PC-9 (cell line): Measurements from ENCODE around the gene C10orf53. TPM values are rescaled to one million over a fixed set of nuclear protein-coding genes. Genes with fewer than 3 reads are reported as not detected.
"Not testable (repeated sequence)": the region's sequence is repeated elsewhere in the genome, so short reads cannot be mapped to it uniquely, and the experiment has no call there.

Source experiments
- BruUV-seq: library from RNA; stranded (reverse); fragments of 400-500 nt; replicated peaks from 2 replicates; lab custom pipeline; 2021; lab: Mats Ljungman, UMichigan
- CTCF ChIA-PET: fragments of 300-600 bp; sonication (Branson Sonifier 250); formaldehyde crosslinking; loops from one replicate; lab custom pipeline; 2022; ENCODE audit warnings: antibody characterized with exemption; lab: Charles Lee
- POLR2A ChIA-PET: fragments of 300-600 bp; sonication (Branson Sonifier 250); formaldehyde crosslinking; loops from one replicate; lab custom pipeline; 2022; ENCODE audit warnings: antibody characterized with exemption; ENCODE audit not compliant: unreplicated experiment; lab: Charles Lee
- DNase-seq, 2 experiments: peaks; one replicate each; pipeline versions ENCODE4 v3.0.0 to v3.0.0-alpha.2; 2015 to 2022; ENCODE audit warnings: mixed read lengths in 1 of 2
- H2AFZ ChIP-seq: fragments of 200-600 bp; sonication (generic); 2 replicates; pipeline ENCODE4 v1.8.1; 2017; ENCODE audit warnings: antibody characterized with exemption
- H3F3A ChIP-seq: fragments of 200-600 bp; sonication (generic); 2 replicates; pipeline ENCODE4 v1.8.1; 2017; ENCODE audit warnings: antibody characterized with exemption, mild to moderate bottlenecking, low read depth; ENCODE audit not compliant: insufficient read depth
- H3K27ac ChIP-seq: fragments of 200-600 bp; sonication (generic); 2 replicates; pipeline ENCODE4 v1.6.1; 2016; ENCODE audit warnings: mixed run types
- H3K27me3 ChIP-seq: fragments of 200-600 bp; sonication (generic); 2 replicates; pipeline ENCODE4 v1.6.1; 2016; ENCODE audit warnings: low read depth, mixed run types; ENCODE audit not compliant: insufficient read depth
- H3K36me3 ChIP-seq: fragments of 200-600 bp; sonication (generic); 2 replicates; pipeline ENCODE4 v1.6.1; 2016; ENCODE audit warnings: low read depth, mixed run types
- H3K4me1 ChIP-seq: fragments of 200-600 bp; sonication (generic); replicated peaks from 2 replicates; pipeline ENCODE4 v1.6.1; 2016; ENCODE audit warnings: mixed run types; ENCODE audit not compliant: insufficient read depth
- H3K4me2 ChIP-seq: fragments of 200-600 bp; sonication (generic); 2 replicates; pipeline ENCODE4 v1.6.1; 2017; ENCODE audit warnings: mixed run types
- H3K4me3 ChIP-seq: fragments of 200-600 bp; sonication (generic); 2 replicates; pipeline ENCODE4 v1.6.1; 2016; ENCODE audit warnings: mixed run types
- H3K79me2 ChIP-seq: fragments of 200-600 bp; sonication (generic); 2 replicates; pipeline ENCODE4 v1.6.1; 2017; ENCODE audit warnings: low read depth, mixed run types
- H3K9me2 ChIP-seq: fragments of 200-600 bp; sonication (generic); 2 replicates; pipeline ENCODE4 v1.8.1; 2017; ENCODE audit warnings: mild to moderate bottlenecking; ENCODE audit not compliant: insufficient read depth
- H3K9me3 ChIP-seq: fragments of 200-600 bp; sonication (generic); 2 replicates; pipeline ENCODE4 v1.8.1; 2016; ENCODE audit warnings: low read depth; ENCODE audit not compliant: insufficient read depth
- H4K20me1 ChIP-seq: fragments of 200-600 bp; sonication (generic); 2 replicates; pipeline ENCODE4 v1.8.1; 2017; ENCODE audit not compliant: insufficient read depth
- EZH2 ChIP-seq: fragments of 200-600 bp; sonication (generic); IDR thresholded peaks from 2 replicates; pipeline ENCODE4 v1.8.0; 2017; ENCODE audit warnings: antibody characterized with exemption, low read depth
- intact Hi-C: fragments of 100-400 bp; cut with micrococcal nuclease; formaldehyde crosslinking; loops from one replicate; pipeline ENCODE4 v1.10.0; 2022; ENCODE audit not compliant: unreplicated experiment
- total RNA-seq: library from RNA; stranded (reverse); gene quantifications from 2 replicates; pipeline ENCODE4 v1.2.3, GENCODE V29; 2021
- TF ChIP-seq, protein P1 (sequence below): fragments of 200-600 bp; sonication (generic); conservative IDR thresholded peaks from 2 replicates; pipeline ENCODE4 v1.6.1; 2017; ENCODE audit warnings: mixed run types, antibody characterized with exemption, mild to moderate bottlenecking, moderate library complexity

C10orf53 gene
- total RNA-seq, 1 experiment from 2014 or later, result not detected

DNA sequence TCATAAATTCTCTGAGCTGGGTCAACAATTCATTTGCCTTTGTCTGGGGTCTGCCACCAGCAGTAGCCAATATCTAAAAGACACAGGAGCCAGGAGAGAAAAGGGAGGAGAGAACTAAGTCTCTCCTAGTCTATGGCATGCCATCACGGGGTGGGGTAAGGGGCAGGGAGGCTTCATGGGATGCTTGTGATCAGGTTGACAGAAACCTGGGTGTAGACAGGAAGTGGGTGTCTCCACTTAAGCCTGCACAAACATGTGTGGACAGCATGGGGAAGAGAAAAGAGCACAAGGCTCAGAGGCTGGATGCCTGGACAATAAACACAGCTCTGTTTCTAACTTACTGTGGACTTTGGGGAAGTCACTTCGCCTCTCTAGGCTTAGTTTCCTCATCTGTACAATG, 11.5 kb upstream of the C10orf53 start:
- no peaks in the 10 kb centered on the region for H3K4me1 ChIP-seq
- no peak overlapping the region for H3K4me3 ChIP-seq
- DNase-seq, result peak in 1 of 2 experiments; percentile 33
- H2AFZ ChIP-seq, result no peak overlapping the region
- H3K27me3 ChIP-seq, result peaks cover 58% of the 10 kb centered on the region
- intact Hi-C loops, result no loop called here
- POLR2A ChIA-PET, result no interaction called here
- no peaks in the 10 kb centered on the region for H3K79me2 ChIP-seq
- H3K4me2 ChIP-seq, result no peak overlapping the region
- no peaks in the 10 kb centered on the region for H3K36me3 ChIP-seq
- H3K27ac ChIP-seq, result no peak overlapping the region
- no peaks in the 10 kb centered on the region for H3F3A ChIP-seq
- no peaks in the 10 kb centered on the region for H4K20me1 ChIP-seq
- no peak for TF ChIP-seq EZH2
- TF ChIP-seq, protein P1, sequence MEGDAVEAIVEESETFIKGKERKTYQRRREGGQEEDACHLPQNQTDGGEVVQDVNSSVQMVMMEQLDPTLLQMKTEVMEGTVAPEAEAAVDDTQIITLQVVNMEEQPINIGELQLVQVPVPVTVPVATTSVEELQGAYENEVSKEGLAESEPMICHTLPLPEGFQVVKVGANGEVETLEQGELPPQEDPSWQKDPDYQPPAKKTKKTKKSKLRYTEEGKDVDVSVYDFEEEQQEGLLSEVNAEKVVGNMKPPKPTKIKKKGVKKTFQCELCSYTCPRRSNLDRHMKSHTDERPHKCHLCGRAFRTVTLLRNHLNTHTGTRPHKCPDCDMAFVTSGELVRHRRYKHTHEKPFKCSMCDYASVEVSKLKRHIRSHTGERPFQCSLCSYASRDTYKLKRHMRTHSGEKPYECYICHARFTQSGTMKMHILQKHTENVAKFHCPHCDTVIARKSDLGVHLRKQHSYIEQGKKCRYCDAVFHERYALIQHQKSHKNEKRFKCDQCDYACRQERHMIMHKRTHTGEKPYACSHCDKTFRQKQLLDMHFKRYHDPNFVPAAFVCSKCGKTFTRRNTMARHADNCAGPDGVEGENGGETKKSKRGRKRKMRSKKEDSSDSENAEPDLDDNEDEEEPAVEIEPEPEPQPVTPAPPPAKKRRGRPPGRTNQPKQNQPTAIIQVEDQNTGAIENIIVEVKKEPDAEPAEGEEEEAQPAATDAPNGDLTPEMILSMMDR, result no peak
- no peaks in the 10 kb centered on the region for H3K9me3 ChIP-seq
- no TSS peak for BruUV-seq
- CTCF ChIA-PET, result no interaction called here
- H3K9me2 ChIP-seq, result no peaks in the 10 kb centered on the region

DNA sequence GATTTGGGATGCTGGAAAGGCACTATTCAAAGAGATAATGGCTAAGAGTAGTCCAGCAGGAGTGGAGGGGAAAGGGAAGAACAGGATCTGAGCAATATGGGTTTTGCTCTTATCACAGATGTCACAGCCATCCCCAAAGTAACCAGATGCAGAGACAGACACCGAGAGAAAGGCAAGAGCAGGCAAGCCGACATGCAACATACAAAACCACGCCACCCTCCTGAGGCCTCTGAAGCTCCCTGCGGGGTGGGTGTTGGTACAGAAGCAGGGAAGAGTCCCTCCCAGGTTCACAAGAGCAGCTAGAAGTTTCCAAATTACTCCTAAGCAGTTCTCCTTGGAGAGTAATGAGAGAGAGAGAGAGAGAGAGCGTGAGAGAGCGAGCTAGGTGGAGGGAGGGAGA, 10.8 kb upstream of the C10orf53 start:
- Histone ChIP-seq H3K4me2 (no peak overlapping the region), H3K79me2 (no peaks in the 10 kb centered on the region), H3F3A (no peaks in the 10 kb centered on the region), H3K9me2 (no peaks in the 10 kb centered on the region), H3K9me3 (no peaks in the 10 kb centered on the region), H4K20me1 (no peaks in the 10 kb centered on the region), H3K36me3 (no peaks in the 10 kb centered on the region), H3K4me3 (no peak overlapping the region), H3K27ac (no peak overlapping the region), H3K27me3 (peaks cover 65% of the 10 kb centered on the region), H2AFZ (no peak overlapping the region), H3K4me1 (no peaks in the 10 kb centered on the region)
- intact Hi-C loops, result no loop called here
- DNase-seq, result peak in 1 of 2 experiments; percentile 23
- TF ChIP-seq EZH2, result no peak
- TF ChIP-seq, protein P1, result no peak
- ChIA-PET POLR2A (no interaction called here), CTCF (no interaction called here)
- BruUV-seq, result no TSS peak

DNA sequence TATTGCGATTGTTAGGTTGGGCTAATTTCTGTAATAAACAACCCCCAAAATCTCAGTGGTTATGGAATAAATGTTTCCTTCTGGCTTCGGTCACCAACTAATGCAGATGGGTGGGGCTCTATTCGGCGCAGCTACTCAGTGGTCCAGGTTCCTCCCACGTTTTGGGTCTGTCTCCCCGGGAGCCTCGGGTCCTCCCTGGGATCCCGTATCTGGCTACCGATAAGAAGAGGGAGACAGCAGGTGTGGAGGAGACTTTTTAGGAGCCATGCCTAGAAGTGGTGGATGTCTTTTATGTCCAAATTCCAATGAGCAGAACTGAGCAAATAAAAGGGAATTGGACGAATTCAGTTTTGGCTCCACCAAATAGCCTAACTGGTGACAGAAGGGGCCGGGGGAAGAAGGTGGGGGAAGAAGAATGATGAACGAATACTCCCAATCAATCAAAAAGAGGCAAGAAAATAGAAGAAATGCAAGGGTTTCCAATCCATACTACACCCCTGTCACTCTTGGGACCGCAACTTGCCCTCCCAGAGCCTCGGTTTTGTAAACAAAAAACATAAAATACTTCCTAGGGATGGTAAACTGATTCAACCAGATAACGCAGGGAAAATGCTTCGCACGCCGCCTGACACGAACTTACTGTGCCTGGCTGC, 498 bp upstream of the C10orf53 start:
- H3K79me2 ChIP-seq, result no peaks in the 10 kb centered on the region
- TF ChIP-seq, protein P1, result no peak
- TF ChIP-seq EZH2, result no peak
- no peaks in the 10 kb centered on the region for H3K9me2 ChIP-seq
- H4K20me1 ChIP-seq, result no peaks in the 10 kb centered on the region
- H3K36me3 ChIP-seq, result no peaks in the 10 kb centered on the region
- no peaks in the 10 kb centered on the region for H3K4me1 ChIP-seq
- H3K4me2 ChIP-seq, result no peak overlapping the region
- intact Hi-C loops, result no loop called here
- no peak overlapping the region for H2AFZ ChIP-seq
- H3F3A ChIP-seq, result no peaks in the 10 kb centered on the region
- CTCF ChIA-PET, result no interaction called here
- no peak overlapping the region for H3K4me3 ChIP-seq
- DNase-seq, result no peak
- H3K27me3 ChIP-seq, result peaks cover 49% of the 10 kb centered on the region
- POLR2A ChIA-PET, result no interaction called here
- BruUV-seq, result no TSS peak
- no peaks in the 10 kb centered on the region for H3K9me3 ChIP-seq
- no peak overlapping the region for H3K27ac ChIP-seq

DNA sequence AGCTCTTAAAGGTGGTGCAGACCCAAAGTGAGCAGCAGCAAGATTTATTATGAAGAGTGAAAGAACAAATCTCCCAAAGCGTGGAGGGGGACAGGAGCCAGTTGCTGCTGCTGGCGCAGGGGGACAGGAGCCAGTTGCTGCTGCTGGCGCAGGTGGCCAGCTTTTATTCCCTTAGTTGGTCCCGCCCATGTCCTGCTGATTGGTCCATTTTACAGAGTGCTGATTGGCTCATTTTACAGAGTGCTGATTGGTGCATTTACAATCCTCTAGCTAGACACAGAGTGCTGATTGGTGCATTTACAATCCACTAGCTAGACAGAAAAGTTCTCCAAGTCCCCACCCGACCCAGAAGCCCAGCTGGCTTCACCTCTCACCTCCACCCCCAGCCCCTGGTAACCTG, 3.0 kb downstream of the C10orf53 start:
- H3F3A ChIP-seq, H3K79me2 ChIP-seq, intact Hi-C loops, H3K4me2 ChIP-seq, H3K9me2 ChIP-seq, H3K36me3 ChIP-seq, H3K4me1 ChIP-seq, H3K27ac ChIP-seq, BruUV-seq, POLR2A ChIA-PET, CTCF ChIA-PET, H2AFZ ChIP-seq, H3K4me3 ChIP-seq, DNase-seq, H4K20me1 ChIP-seq: not testable (repeated sequence)
- Histone ChIP-seq H3K27me3 (peaks cover 26% of the 10 kb centered on the region), H3K9me3 (peaks cover 18% of the 10 kb centered on the region)
